Mesothelial cell of epicardium (in vitro differentiated cells): ENCODE measurements around the gene ITGA8. TPM values are rescaled to one million over a fixed set of nuclear protein-coding genes. Genes with fewer than 3 reads are reported as not detected.

ENCODE experiments used
- DNase-seq, 2 experiments: peaks; one replicate each; pipeline ENCODE4 v3.0.0; 2021; ENCODE audit warnings: low spot score in 2 of 2; ENCODE audit not compliant: unreplicated experiment in 2 of 2
- H3K27ac Mint-ChIP-seq: 2 replicates; pipeline ENCODE4 v1.8.0; 2021; ENCODE audit warnings: mixed read lengths
- H3K27me3 Mint-ChIP-seq: 2 replicates; pipeline ENCODE4 v1.8.0; 2021; ENCODE audit warnings: low read depth, mixed read lengths
- H3K36me3 Mint-ChIP-seq: 2 replicates; pipeline ENCODE4 v1.8.0; 2021; ENCODE audit warnings: mixed read lengths
- H3K4me1 Mint-ChIP-seq: 2 replicates; pipeline ENCODE4 v1.8.0; 2021; ENCODE audit warnings: mixed read lengths
- H3K4me3 Mint-ChIP-seq: 2 replicates; pipeline ENCODE4 v1.8.0; 2021; ENCODE audit warnings: mild to moderate bottlenecking, moderate library complexity, mixed read lengths
- H3K9me3 Mint-ChIP-seq: 2 replicates; pipeline ENCODE4 v1.8.0; 2021; ENCODE audit warnings: mixed read lengths
- total RNA-seq: library from RNA; stranded (reverse); gene quantifications from 3 replicates; pipeline ENCODE4 v1.2.1, GENCODE V29; 2021
- TF ChIP-seq, protein P1 (sequence below): fragments of 200-600 bp; sonication (generic); IDR thresholded peaks from one replicate; pipeline ENCODE4 v1.5.0; 2021; ENCODE audit warnings: antibody characterized with exemption; ENCODE audit not compliant: unreplicated experiment

ITGA8 gene
- total RNA-seq, 1 donor from 2014 or later: 21.7 TPM

DNA sequence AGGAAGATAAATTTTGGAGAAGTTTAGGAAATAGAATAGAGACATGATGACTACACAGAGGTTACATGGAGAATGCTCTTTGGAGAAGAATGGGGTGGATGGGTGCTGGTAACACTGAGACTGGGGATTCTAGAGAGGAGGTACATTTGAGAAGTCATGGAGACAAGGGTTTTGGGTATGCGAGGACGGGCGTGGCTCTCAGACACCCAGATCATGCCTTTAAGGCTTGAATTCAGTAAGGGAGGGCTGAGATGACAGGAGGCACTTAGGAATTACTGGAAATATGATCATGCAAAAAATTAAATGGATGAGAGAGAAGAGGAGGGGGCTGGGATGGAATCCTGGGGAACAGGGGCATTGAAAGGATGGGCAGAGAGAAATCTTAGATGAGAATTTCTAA, 168.8 kb downstream of the ITGA8 start:
- TF ChIP-seq, protein P1, sequence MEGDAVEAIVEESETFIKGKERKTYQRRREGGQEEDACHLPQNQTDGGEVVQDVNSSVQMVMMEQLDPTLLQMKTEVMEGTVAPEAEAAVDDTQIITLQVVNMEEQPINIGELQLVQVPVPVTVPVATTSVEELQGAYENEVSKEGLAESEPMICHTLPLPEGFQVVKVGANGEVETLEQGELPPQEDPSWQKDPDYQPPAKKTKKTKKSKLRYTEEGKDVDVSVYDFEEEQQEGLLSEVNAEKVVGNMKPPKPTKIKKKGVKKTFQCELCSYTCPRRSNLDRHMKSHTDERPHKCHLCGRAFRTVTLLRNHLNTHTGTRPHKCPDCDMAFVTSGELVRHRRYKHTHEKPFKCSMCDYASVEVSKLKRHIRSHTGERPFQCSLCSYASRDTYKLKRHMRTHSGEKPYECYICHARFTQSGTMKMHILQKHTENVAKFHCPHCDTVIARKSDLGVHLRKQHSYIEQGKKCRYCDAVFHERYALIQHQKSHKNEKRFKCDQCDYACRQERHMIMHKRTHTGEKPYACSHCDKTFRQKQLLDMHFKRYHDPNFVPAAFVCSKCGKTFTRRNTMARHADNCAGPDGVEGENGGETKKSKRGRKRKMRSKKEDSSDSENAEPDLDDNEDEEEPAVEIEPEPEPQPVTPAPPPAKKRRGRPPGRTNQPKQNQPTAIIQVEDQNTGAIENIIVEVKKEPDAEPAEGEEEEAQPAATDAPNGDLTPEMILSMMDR: no peak
- H3K36me3 Mint-ChIP-seq: peaks cover 7% of the 10 kb centered on the region
- H3K27ac Mint-ChIP-seq: no peak overlapping the region
- H3K4me1 Mint-ChIP-seq: no peaks in the 10 kb centered on the region
- H3K27me3 Mint-ChIP-seq: no peaks in the 10 kb centered on the region
- DNase-seq: no peak
- H3K4me3 Mint-ChIP-seq: no peak overlapping the region
- H3K9me3 Mint-ChIP-seq: peaks cover 12% of the 10 kb centered on the region

DNA sequence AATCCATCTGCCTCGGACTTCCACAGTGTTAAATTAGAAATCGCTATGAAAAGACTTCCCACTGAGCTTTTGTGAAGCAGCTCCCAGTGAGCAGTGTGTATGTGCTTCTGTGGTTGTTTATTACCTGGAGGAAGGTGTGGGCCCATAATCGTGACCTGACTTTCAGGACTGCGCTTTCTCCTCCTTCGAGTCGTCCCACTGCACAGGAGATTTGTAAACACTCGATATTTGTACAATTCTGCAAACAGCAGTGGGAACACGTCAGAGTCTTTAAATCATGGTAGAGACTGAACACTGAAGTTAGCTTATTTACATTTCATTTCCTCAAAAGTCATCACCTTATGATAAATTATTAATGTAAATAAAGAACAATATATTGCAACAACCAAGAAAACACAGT, 171.4 kb downstream of the ITGA8 start:
- Mint-ChIP-seq H3K36me3 (peaks cover 5% of the 10 kb centered on the region), H3K4me3 (no peak overlapping the region), H3K27ac (no peak overlapping the region), H3K4me1 (no peaks in the 10 kb centered on the region), H3K9me3 (peaks cover 24% of the 10 kb centered on the region), H3K27me3 (no peaks in the 10 kb centered on the region)
- no peak for DNase-seq
- TF ChIP-seq, protein P1: no peak

DNA sequence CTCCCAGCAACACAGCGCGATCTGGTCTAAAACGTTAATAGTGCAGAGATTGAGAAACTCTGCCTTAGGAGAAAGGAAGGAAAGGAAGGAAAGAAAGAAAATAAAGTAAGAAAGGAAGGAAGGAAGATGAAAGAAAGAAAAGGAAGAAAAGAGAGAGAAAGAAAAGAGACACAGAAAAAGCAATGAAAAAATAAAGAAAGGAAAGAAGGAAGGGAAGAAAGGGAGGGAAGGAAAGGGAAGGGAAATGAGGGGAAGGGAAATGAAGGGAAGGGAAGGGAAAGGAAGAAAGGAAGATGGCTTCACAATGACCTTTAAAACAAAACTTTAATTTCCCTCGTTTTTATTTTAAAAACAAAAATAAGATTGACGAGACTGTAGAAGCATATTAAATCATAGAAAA, 173.1 kb downstream of the ITGA8 start:
- peaks cover 27% of the 10 kb centered on the region for H3K9me3 Mint-ChIP-seq
- H3K27me3 Mint-ChIP-seq: no peaks in the 10 kb centered on the region
- H3K36me3 Mint-ChIP-seq: peaks cover 3% of the 10 kb centered on the region
- H3K4me3 Mint-ChIP-seq: no peak overlapping the region
- no peak for DNase-seq
- no peaks in the 10 kb centered on the region for H3K4me1 Mint-ChIP-seq
- TF ChIP-seq, protein P1: no peak
- no peak overlapping the region for H3K27ac Mint-ChIP-seq

DNA sequence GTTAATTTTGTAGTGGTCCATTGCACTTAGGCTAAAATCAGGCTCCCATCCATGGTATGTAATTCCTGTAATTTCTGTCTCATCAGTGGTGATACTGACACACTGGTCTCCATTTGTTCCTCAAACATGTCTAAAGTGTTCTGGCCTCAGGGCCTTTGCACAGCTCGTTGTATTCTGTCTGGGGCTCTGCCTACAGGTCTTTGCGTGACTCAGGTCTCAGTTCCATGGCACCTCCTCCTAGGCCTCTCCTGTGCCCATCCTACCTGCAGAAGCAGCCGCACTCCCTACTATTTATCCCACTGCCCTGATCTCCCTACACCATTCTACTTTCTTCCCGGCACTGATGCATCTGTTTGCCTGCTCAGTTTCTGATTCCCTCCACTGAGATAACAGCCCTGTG, 173.8 kb downstream of the ITGA8 start:
- Mint-ChIP-seq H3K36me3 (peaks cover 3% of the 10 kb centered on the region), H3K9me3 (peaks cover 27% of the 10 kb centered on the region), H3K27ac (no peak overlapping the region), H3K4me1 (no peaks in the 10 kb centered on the region), H3K4me3 (no peak overlapping the region), H3K27me3 (no peaks in the 10 kb centered on the region)
- no peak for DNase-seq
- TF ChIP-seq, protein P1: no peak

DNA sequence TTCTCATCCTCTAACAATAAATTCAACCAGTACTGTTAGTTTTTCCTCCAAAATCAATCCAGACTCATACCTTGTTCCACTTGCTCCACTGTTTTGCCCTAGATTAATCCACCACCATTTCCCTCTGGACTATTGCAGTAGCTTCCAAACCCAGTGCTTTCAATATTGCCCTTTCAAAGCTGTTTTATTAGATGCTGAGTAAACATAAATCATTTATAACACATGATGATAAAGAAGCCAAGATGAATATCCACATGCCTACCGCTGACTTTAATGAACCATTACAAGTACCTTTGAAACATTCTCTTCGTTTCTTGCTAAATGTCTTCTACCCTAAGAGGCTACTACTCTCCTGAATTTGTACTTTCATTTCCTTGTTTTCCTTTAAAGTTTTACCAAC, 174.5 kb downstream of the ITGA8 start:
- Mint-ChIP-seq H3K27me3 (no peaks in the 10 kb centered on the region), H3K4me3 (no peak overlapping the region), H3K27ac (no peak overlapping the region), H3K9me3 (peaks cover 24% of the 10 kb centered on the region), H3K4me1 (no peaks in the 10 kb centered on the region), H3K36me3 (peaks cover 3% of the 10 kb centered on the region)
- DNase-seq: no peak
- TF ChIP-seq, protein P1: no peak

DNA sequence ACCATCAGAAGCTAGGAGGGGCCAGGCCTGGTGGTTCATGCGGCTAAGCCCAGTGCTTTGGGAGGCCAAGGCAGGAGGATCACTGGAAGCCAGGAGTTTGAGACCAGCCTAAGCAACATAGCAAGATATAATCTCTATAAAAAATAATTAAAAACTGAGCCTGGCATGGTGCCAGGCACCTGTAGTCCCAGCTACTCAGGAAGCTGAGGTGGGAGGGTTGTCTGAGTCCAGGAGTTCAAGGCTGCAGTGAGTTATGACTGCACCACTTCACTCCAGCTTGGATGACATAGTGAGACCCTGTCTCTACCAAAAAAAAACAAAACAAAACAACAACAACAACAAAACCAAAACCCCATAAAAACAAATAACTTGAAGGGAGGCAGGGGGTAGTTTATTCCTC, 175.7 kb downstream of the ITGA8 start:
- no peaks in the 10 kb centered on the region for H3K27me3 Mint-ChIP-seq
- DNase-seq: no peak
- no peaks in the 10 kb centered on the region for H3K4me1 Mint-ChIP-seq
- H3K9me3 Mint-ChIP-seq: peaks cover 30% of the 10 kb centered on the region
- TF ChIP-seq, protein P1: no peak
- no peak overlapping the region for H3K4me3 Mint-ChIP-seq
- peaks cover 5% of the 10 kb centered on the region for H3K36me3 Mint-ChIP-seq
- H3K27ac Mint-ChIP-seq: no peak overlapping the region
